CD4-positive, CD25-positive, alpha-beta regulatory T cell (primary cell): ENCODE measurements around the gene PRKAR2A. TPM values are rescaled to one million over a fixed set of nuclear protein-coding genes. Genes with fewer than 3 reads are reported as not detected.
A peak's percentile ranks its signal among the peaks of the same experiment; 100 is the strongest.
"Not testable (repeated sequence)": the region's sequence is repeated elsewhere in the genome, so short reads cannot be mapped to it uniquely, and the experiment has no call there.

Experiments
- ATAC-seq, 2 donors: fragments of 150-1000 bp; cut with Tn5 transposase; one replicate each; pipeline ENCODE4 v1.10.0; 2021; ENCODE audit warnings: low read depth in 2 of 2, moderate number of reproducible peaks in 2 of 2, moderate library complexity in 1 of 2
- DNase-seq, 3 donors: peaks; one replicate each; pipeline versions ENCODE4 v3.0.0 to v3.0.0-alpha.2; 2012 to 2022; ENCODE audit warnings: mixed read lengths in 1 of 3
- H3K27ac ChIP-seq: one replicate; pipeline ENCODE4 v1.7.0; 2013; ENCODE audit warnings: mild to moderate bottlenecking, low read length; ENCODE audit not compliant: insufficient read depth, poor library complexity, severe bottlenecking
- H3K27me3 ChIP-seq: one replicate; pipeline ENCODE4 v1.7.0; 2013; ENCODE audit warnings: low read length; ENCODE audit not compliant: control insufficient read depth, insufficient read depth
- H3K36me3 ChIP-seq: one replicate; pipeline ENCODE4 v1.7.0; 2013; ENCODE audit warnings: mild to moderate bottlenecking, low read length, moderate library complexity; ENCODE audit not compliant: control insufficient read depth, insufficient read depth
- H3K4me1 ChIP-seq: 2 replicates; pipeline ENCODE4 v1.7.0; 2013; ENCODE audit warnings: mild to moderate bottlenecking, low read length; ENCODE audit not compliant: insufficient read depth, control insufficient read depth, poor library complexity, severe bottlenecking
- H3K4me3 ChIP-seq: one replicate; pipeline ENCODE4 v1.7.0; 2013; ENCODE audit warnings: low read depth, mild to moderate bottlenecking, low read length, moderate library complexity
- H3K9me3 ChIP-seq, 2 experiments: 1 replicate in 1 of 2; 2 replicates in 1 of 2; pipeline ENCODE4 v1.7.0; 2013; ENCODE audit warnings: low read length in 2 of 2, mild to moderate bottlenecking in 1 of 2, moderate library complexity in 1 of 2; ENCODE audit not compliant: control insufficient read depth in 2 of 2
- H3K27ac Mint-ChIP-seq, 3 donors: one replicate each; pipeline ENCODE4 v1.8.0; 2020 to 2022; ENCODE audit warnings: mild to moderate bottlenecking in 3 of 3, mixed read lengths in 3 of 3, moderate library complexity in 2 of 3
- H3K27me3 Mint-ChIP-seq: one replicate; pipeline ENCODE4 v1.8.0; 2022; ENCODE audit warnings: mild to moderate bottlenecking, mixed read lengths
- H3K36me3 Mint-ChIP-seq: one replicate; pipeline ENCODE4 v1.8.0; 2020; ENCODE audit warnings: mixed read lengths
- H3K4me1 Mint-ChIP-seq, 4 donors: one replicate each; pipeline ENCODE4 v1.8.0; 2020 to 2022; ENCODE audit warnings: mixed read lengths in 4 of 4, mild to moderate bottlenecking in 1 of 4
- H3K4me3 Mint-ChIP-seq, 4 donors: one replicate each; pipeline ENCODE4 v1.8.0; 2020 to 2022; ENCODE audit warnings: mild to moderate bottlenecking in 4 of 4, mixed read lengths in 4 of 4, moderate library complexity in 3 of 4
- H3K9me3 Mint-ChIP-seq, 7 donors: one replicate each; pipeline ENCODE4 v1.8.0; 2020 to 2022; ENCODE audit warnings: mixed read lengths in 7 of 7, mild to moderate bottlenecking in 3 of 7, moderate library complexity in 2 of 7
- polyA plus RNA-seq, 4 donors: library from polyadenylated mRNA; unstranded; fragments of 300-500 nt; fragmentation: Illumina TruSeq; gene quantifications; one replicate each; pipeline ENCODE4 v1.2.3, GENCODE V29; 2021
- total RNA-seq: library from RNA; stranded (reverse); gene quantifications from one replicate; pipeline ENCODE4 v1.2.3, GENCODE V29; 2022

The PRKAR2A gene
- total and polyA plus RNA-seq, 5 donors from 2014 or later: 13.4 to 29.3 (median 14.3) TPM

DNA sequence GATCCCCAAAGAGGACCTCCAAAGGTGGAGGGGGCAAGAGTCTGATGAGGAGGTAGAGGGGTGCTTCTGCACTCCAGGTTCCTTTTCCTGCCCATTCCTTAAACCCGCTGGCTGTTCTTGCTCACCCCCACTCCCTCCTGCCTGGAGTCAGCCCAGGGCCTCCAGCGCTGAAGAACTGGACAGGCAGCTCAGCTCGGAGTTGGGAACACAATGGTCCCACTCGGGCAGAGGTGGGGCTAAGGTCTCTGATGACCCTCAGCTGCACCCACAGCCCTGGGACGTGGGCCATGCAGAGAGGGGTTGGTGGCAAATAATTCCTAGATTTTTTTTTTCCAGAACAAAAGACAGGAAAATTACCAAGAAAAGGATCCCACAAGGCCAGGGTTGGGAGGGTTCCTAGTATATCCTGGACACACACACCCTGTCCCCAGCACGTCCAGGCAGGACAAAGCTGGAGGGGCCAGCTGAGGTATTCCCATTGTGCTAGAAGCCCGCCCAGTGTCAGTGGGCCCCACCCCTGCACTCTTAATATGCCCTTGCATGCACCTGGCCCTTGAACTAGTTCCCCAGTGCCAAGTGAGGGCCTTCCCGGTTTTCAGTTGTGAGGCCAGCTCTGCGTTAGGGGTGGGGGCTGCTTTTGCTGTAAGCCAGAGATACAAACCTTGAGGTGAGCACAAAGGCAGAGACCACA is 108.6 kb downstream of the PRKAR2A start:
- Histone ChIP-seq H3K9me3 (no peaks in the 10 kb centered on the region), H3K36me3 (no peaks in the 10 kb centered on the region), H3K27ac (no peak overlapping the region), H3K4me1 (peaks cover 5% of the 10 kb centered on the region), H3K4me3 (no peak overlapping the region), H3K27me3 (no peaks in the 10 kb centered on the region)
- Mint-ChIP-seq H3K4me1 (peaks cover 0 to 5% (median 2%) of the 10 kb centered on the region in 4 donors), H3K9me3 (no peaks in the 10 kb centered on the region), H3K27me3 (no peaks in the 10 kb centered on the region), H3K36me3 (peaks cover 3% of the 10 kb centered on the region), H3K27ac (no peak overlapping the region), H3K4me3 (no peak overlapping the region)
- ATAC-seq: no peak
- no peak for DNase-seq

DNA sequence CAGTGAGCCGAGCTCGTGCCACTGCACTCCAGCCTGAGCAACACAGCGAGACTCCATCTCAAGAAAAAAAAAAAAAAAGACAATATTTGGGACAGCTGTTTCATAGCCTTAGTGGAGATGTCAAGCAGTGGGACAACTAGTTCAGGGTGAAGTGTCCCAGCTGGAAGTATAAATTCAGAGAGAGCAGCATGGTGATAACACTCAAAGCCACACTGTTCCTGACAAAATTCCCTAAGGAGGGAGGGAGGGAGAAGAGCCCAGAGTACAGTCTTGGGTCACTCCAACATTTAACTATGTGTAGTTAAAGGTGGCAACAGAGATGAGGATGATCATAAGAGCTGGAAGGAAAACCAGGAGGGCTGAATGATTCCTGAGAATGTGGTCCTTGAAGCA is 109.5 kb downstream of the PRKAR2A start:
- H3K27me3 ChIP-seq: no peaks in the 10 kb centered on the region
- no peaks in the 10 kb centered on the region for H3K9me3 Mint-ChIP-seq
- no peaks in the 10 kb centered on the region for H3K9me3 ChIP-seq
- H3K36me3 Mint-ChIP-seq: no peaks in the 10 kb centered on the region
- peak overlapping the region in 1 of 4 donors; percentile 68 for H3K4me3 Mint-ChIP-seq
- H3K4me1 ChIP-seq: peaks cover 5% of the 10 kb centered on the region
- H3K27ac ChIP-seq: no peak overlapping the region
- H3K27ac Mint-ChIP-seq: peak overlapping the region in 1 of 3 donors; percentile 74
- H3K36me3 ChIP-seq: no peaks in the 10 kb centered on the region
- DNase-seq: no peak
- H3K4me1 Mint-ChIP-seq: peaks cover 0 to 5% (median 2%) of the 10 kb centered on the region in 4 donors
- ATAC-seq: no peak
- no peak overlapping the region for H3K4me3 ChIP-seq
- no peaks in the 10 kb centered on the region for H3K27me3 Mint-ChIP-seq

DNA sequence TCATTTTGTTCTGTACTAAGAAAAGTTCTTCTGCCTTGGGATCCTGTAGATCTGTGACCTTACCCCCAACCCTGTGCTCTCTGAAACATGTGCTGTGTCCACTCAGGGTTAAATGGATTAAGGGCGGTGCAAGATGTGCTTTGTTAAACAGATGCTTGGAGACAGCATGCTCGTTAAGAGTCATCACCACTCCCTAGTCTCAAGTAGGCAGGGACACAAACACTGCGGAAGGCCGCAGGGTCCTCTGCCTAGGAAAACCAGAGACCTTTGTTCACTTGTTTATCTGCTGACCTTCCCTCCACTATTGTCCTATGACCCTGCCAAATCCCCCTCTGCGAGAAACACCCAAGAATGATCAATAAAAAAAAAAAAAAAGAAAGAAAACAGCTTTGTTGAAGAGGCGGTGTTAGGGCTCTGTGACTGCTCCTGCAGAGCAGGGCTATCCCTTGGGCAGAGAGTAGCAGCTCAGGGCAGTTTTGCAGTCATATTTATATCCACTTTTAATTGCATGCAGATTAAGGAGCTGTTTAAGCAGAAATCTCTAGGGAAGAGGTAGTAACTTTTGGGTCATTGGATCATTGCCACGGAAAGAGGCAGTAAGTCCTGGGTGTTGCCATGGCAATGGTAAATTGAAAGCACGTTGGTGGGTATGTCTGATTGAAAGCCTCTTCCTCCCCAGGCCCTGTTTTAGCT is 112.5 kb downstream of the PRKAR2A start:
- not testable (repeated sequence) for DNase-seq, H3K4me3 ChIP-seq, H3K27ac Mint-ChIP-seq, H3K4me3 Mint-ChIP-seq, H3K9me3 ChIP-seq, H3K27me3 ChIP-seq, H3K27ac ChIP-seq, H3K36me3 ChIP-seq, H3K36me3 Mint-ChIP-seq, H3K4me1 ChIP-seq, H3K9me3 Mint-ChIP-seq, H3K4me1 Mint-ChIP-seq, H3K27me3 Mint-ChIP-seq, ATAC-seq

- not testable (repeated sequence) for H3K4me1 Mint-ChIP-seq, ATAC-seq, H3K4me3 Mint-ChIP-seq, H3K27ac ChIP-seq, H3K4me3 ChIP-seq, H3K36me3 ChIP-seq, H3K9me3 ChIP-seq, H3K9me3 Mint-ChIP-seq, H3K36me3 Mint-ChIP-seq, DNase-seq, H3K27ac Mint-ChIP-seq, H3K4me1 ChIP-seq, H3K27me3 ChIP-seq, H3K27me3 Mint-ChIP-seq
Observed at GRCh38 chr3:48734541-48734940, 113.1 kb downstream of the PRKAR2A start.

DNA sequence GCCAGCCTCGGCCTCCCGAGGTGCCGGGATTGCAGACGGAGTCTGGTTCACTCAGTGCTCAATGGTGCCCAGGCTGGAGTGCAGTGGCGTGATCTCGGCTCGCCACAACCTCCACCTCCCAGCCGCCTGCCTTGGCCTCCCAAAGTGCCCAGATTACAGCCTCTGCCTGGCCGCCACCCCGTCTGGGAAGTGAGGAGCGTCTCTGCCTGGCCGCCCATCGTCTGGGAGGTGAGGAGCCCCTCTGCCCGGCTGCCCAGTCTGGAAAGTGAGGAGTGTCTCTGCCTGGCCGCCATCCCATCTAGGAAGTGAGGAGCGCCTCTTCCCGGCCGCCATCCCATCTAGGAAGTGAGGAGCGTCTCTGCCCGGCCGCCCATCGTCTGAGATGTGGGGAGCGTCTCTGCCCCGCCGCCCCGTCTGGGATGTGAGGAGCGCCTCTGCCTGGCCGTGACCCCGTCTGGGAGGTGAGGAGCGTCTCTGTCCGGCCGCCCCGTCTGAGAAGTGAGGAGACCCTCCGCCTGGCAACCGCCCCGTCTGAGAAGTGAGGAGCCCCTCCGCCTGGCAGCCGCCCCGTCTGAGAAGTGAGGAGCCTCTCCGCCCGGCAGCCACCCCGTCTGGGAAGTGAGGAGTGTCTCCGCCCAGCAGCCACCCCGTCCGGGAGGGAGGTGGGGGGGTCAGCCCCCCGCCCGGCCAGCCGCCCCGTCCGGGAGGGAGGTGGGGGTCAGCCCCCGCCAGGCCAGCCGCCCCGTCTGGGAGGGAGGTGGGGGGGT is 113.7 kb downstream of the PRKAR2A start:
- not testable (repeated sequence) for H3K27me3 ChIP-seq, H3K36me3 Mint-ChIP-seq, H3K27ac Mint-ChIP-seq, H3K4me3 ChIP-seq, H3K9me3 ChIP-seq, H3K27me3 Mint-ChIP-seq, H3K4me1 ChIP-seq, H3K36me3 ChIP-seq, H3K9me3 Mint-ChIP-seq, ATAC-seq, H3K4me1 Mint-ChIP-seq, DNase-seq, H3K4me3 Mint-ChIP-seq, H3K27ac ChIP-seq

- Mint-ChIP-seq H3K36me3 (no peaks in the 10 kb centered on the region), H3K9me3 (peaks cover 0 to 4% (median 0%) of the 10 kb centered on the region in 7 donors), H3K27ac (no peak overlapping the region), H3K27me3 (peaks cover 4% of the 10 kb centered on the region), H3K4me1 (no peaks in the 10 kb centered on the region), H3K4me3 (no peak overlapping the region)
- Histone ChIP-seq H3K4me1 (no peaks in the 10 kb centered on the region), H3K36me3 (no peaks in the 10 kb centered on the region), H3K9me3 (no peaks in the 10 kb centered on the region), H3K4me3 (no peak overlapping the region), H3K27me3 (no peaks in the 10 kb centered on the region), H3K27ac (no peak overlapping the region)
- DNase-seq (no peak), ATAC-seq (no peak)
Observed at GRCh38 chr3:48727511-48727910, 120.2 kb downstream of the PRKAR2A start.

GRCh38 chr3:48725185-48725855 is 122.4 kb downstream of the PRKAR2A start:
- H3K4me3 ChIP-seq, H3K4me3 Mint-ChIP-seq, H3K4me1 Mint-ChIP-seq, H3K9me3 ChIP-seq, H3K36me3 ChIP-seq, H3K4me1 ChIP-seq, ATAC-seq, H3K27ac Mint-ChIP-seq, H3K27me3 Mint-ChIP-seq, H3K9me3 Mint-ChIP-seq, DNase-seq, H3K27me3 ChIP-seq, H3K27ac ChIP-seq, H3K36me3 Mint-ChIP-seq: not testable (repeated sequence)
